Gastroesophageal sphincter (tissue), 4 donors: ENCODE measurements around the gene MLXIP. TPM values are rescaled to one million over a fixed set of nuclear protein-coding genes. Genes with fewer than 3 reads are reported as not detected.

Experiments
- ATAC-seq: fragments of 150-250 bp; one replicate; pipeline ENCODE4 v1.9.1; 2016; ENCODE audit warnings: mild to moderate bottlenecking, moderate library complexity
- H3K27ac ChIP-seq, 4 donors: fragments of 200-600 bp; sonication (generic) in 3 of 4; 1 replicate in 3 of 4; 2 replicates in 1 of 4; pipeline ENCODE4 v1.5.1; 2016 to 2019
- H3K27me3 ChIP-seq: fragments of 200-600 bp; sonication (generic); one replicate; pipeline ENCODE4 v1.5.1; 2019
- H3K36me3 ChIP-seq, 2 donors: fragments of 200-600 bp; sonication (generic); one replicate each; pipeline ENCODE4 v1.5.1; 2019; ENCODE audit warnings: control low read depth in 1 of 2
- H3K4me1 ChIP-seq, 3 donors: fragments of 200-600 bp; sonication (generic); 1 replicate in 2 of 3; 2 replicates in 1 of 3; pipeline ENCODE4 v1.5.1; 2016 to 2019; ENCODE audit warnings: control low read depth in 2 of 3
- H3K4me3 ChIP-seq, 2 donors: fragments of 200-600 bp; sonication (generic); one replicate each; pipeline ENCODE4 v1.5.1; 2019; ENCODE audit warnings: mild to moderate bottlenecking in 1 of 2, moderate library complexity in 1 of 2
- H3K9me3 ChIP-seq, 3 donors: fragments of 200-600 bp; sonication (generic); one replicate each; pipeline ENCODE4 v1.5.1; 2017 to 2019; ENCODE audit warnings: control low read depth in 2 of 3
- CTCF ChIP-seq, 4 experiments: fragments of 200-600 bp in 2 of 4; fragments of 450-650 bp in 2 of 4; sonication (generic) in 1 of 4; IDR thresholded peaks; one replicate each; pipeline ENCODE4 v1.5.1; 2017 to 2019; ENCODE audit warnings: antibody characterized with exemption in 4 of 4, mild to moderate bottlenecking in 2 of 4, moderate library complexity in 2 of 4
- EP300 ChIP-seq: sonication (generic); formaldehyde crosslinking; IDR thresholded peaks from one replicate; pipeline ENCODE4 v1.6.1; 2017; ENCODE audit warnings: antibody characterized with exemption, mild to moderate bottlenecking
- POLR2A ChIP-seq, 2 donors: fragments of 450-650 bp; IDR thresholded peaks; one replicate each; pipeline ENCODE4 v1.6.1; 2017; ENCODE audit warnings: antibody characterized with exemption in 2 of 2, mild to moderate bottlenecking in 2 of 2, moderate library complexity in 1 of 2
- POLR2AphosphoS5 ChIP-seq: sonication (generic); formaldehyde crosslinking; IDR thresholded peaks from one replicate; pipeline ENCODE4 v1.6.1; 2017; ENCODE audit warnings: antibody characterized with exemption
- WGBS, 2 donors: methylation state at CpG; one replicate each; pipeline ENCODE4 v1.1.5; 2018; ENCODE audit warnings: low coverage in 1 of 2; 5-methylcytosine and 5-hydroxymethylcytosine counted together
- total RNA-seq, 4 donors: library from RNA; depleted of rRNA; stranded (reverse); fragments of >200 nt; gene quantifications; one replicate each; pipeline ENCODE4 v1.1.0, GENCODE V29; 2016

MLXIP gene
- total RNA-seq, 4 donors from 2014 or later: 28.8 to 87.4 (median 54.9) TPM

DNA sequence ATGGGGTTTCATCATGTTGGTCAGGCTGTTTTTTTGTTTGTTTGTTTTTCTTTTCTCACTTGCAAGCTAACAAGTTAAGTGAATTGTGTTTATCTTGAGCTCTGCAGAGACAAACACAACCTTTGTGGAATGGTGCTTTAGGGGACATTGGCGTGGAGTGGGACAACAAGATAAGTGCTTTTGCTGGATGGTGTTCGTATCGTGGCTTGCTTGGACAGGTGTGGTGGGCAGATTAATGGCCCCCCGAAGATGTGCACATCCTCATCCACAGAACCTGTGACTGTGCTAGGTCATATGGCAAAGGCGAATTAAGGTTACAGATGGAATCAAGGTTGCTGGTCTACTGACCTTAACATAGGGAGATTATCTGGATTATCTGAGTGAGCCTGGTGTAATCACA is 7.0 kb downstream of the MLXIP start:
- ATAC-seq: no peak
- H3K4me1 ChIP-seq: peaks cover 3 to 100% (median 52%) of the 10 kb centered on the region in 3 donors
- peaks cover 0 to 34% of the 10 kb centered on the region in 2 donors for H3K36me3 ChIP-seq
- no peak overlapping the region for H3K4me3 ChIP-seq
- peak overlapping the region in 2 of 4 donors; percentile 60 to 64 for H3K27ac ChIP-seq
- 94 to 97% methylated on average over 5 of the region's 5 CpGs for WGBS, 2 donors
- TF ChIP-seq POLR2A (IDR thresholded peaks at IDR 0.05): no peak
- no peaks in the 10 kb centered on the region for H3K9me3 ChIP-seq
- no peaks in the 10 kb centered on the region for H3K27me3 ChIP-seq

- Histone ChIP-seq H3K4me3 (no peak overlapping the region), H3K4me1 (peaks cover 3 to 100% (median 54%) of the 10 kb centered on the region in 3 donors), H3K36me3 (peaks cover 0 to 34% of the 10 kb centered on the region in 2 donors), H3K9me3 (no peaks in the 10 kb centered on the region), H3K27me3 (no peaks in the 10 kb centered on the region), H3K27ac (peak overlapping the region in 2 of 4 donors; percentile 60 to 64)
- 81 to 98% methylated on average over 6 to 7 of the region's 8 CpGs for whole genome bisulfite sequencing, 2 donors
- TF ChIP-seq POLR2AphosphoS5: no peak
- no peak for TF ChIP-seq EP300
- TF ChIP-seq POLR2A (IDR thresholded peaks at IDR 0.05): no peak
- TF ChIP-seq CTCF (IDR thresholded peaks at IDR 0.05): no peak
- ATAC-seq: no peak
Measured at GRCh38 chr12:122086116-122086515, 7.6 kb downstream of the MLXIP start.

DNA sequence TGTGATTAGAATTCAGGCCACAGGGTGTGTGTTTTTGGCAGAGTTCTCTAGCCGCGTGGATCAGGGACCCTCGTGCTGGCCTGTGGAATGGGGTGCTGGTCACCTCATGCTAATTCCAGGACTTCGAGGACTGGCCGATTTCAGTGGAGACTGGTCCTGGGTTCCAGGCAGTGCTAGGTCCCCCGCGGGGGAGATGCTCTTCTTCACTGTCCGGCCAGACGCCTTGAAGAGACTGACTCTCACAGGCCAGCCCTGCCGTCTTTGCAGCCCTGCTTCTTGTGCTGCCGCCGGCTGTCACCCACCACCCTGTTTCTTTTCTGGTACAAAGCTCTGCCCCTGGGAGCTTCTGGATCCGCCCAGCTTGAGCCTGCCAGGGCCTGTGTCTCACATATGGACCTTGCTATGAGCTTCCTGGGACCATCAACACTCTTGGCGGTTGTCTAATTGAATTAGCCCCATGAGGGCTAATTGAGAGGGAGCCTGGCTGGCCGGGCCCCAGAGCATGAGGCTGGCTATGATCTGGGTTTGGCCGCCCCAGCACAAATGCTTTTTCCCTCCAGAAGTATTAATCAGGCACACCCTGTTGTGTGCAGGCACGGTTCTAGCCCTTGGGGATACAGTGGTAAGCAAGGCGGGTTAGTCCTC is 8.2 kb downstream of the MLXIP start:
- TF ChIP-seq EP300 (no peak), CTCF (IDR thresholded peaks at IDR 0.05) (no peak), POLR2AphosphoS5 (no peak), POLR2A (IDR thresholded peaks at IDR 0.05) (no peak)

GRCh38 chr12:122087431-122088178 is 9.0 kb downstream of the MLXIP start:
- no peaks in the 10 kb centered on the region for H3K9me3 ChIP-seq
- H3K27me3 ChIP-seq: no peaks in the 10 kb centered on the region
- 73 to 81% methylated on average over 11 of the region's 17 CpGs for WGBS, 2 donors
- H3K27ac ChIP-seq: peak overlapping the region in 3 of 4 donors; percentile 55 to 64 (median 60)
- peaks cover 3 to 100% (median 51%) of the 10 kb centered on the region in 3 donors for H3K4me1 ChIP-seq
- TF ChIP-seq EP300: no peak
- TF ChIP-seq POLR2AphosphoS5: no peak
- TF ChIP-seq POLR2A (IDR thresholded peaks at IDR 0.05): no peak
- TF ChIP-seq CTCF (IDR thresholded peaks at IDR 0.05): no peak
- peaks cover 0 to 34% of the 10 kb centered on the region in 2 donors for H3K36me3 ChIP-seq
- no peak overlapping the region for H3K4me3 ChIP-seq
- no peak for ATAC-seq

More for the DNA sequence above, 8.2 kb downstream of the MLXIP start:
- H3K36me3 ChIP-seq: peaks cover 0 to 34% of the 10 kb centered on the region in 2 donors
- H3K27me3 ChIP-seq: no peaks in the 10 kb centered on the region
- H3K4me1 ChIP-seq: peaks cover 3 to 100% (median 50%) of the 10 kb centered on the region in 3 donors
- no peak for ATAC-seq
- WGBS, 2 donors: 40% methylated on average over 2 of the region's 18 CpGs; no CpG with 5 or more reads in 1 of the 2 donors
- peak overlapping the region in 1 of 2 donors; percentile 2 for H3K4me3 ChIP-seq
- H3K9me3 ChIP-seq: no peaks in the 10 kb centered on the region
- peak overlapping the region in 3 of 4 donors; percentile 55 to 64 (median 60) for H3K27ac ChIP-seq

GRCh38 chr12:122088179-122088810 is 9.7 kb downstream of the MLXIP start:
- H3K9me3 ChIP-seq: no peaks in the 10 kb centered on the region
- no peak overlapping the region for H3K4me3 ChIP-seq
- H3K27ac ChIP-seq: peak overlapping the region in 3 of 4 donors; percentile 55 to 64 (median 60)
- H3K36me3 ChIP-seq: peaks cover 0 to 34% of the 10 kb centered on the region in 2 donors
- H3K27me3 ChIP-seq: no peaks in the 10 kb centered on the region
- peaks cover 3 to 100% (median 54%) of the 10 kb centered on the region in 3 donors for H3K4me1 ChIP-seq
- ATAC-seq: no peak
- TF ChIP-seq EP300: no peak
- no peak for TF ChIP-seq POLR2AphosphoS5
- TF ChIP-seq POLR2A (IDR thresholded peaks at IDR 0.05): no peak
- TF ChIP-seq CTCF (IDR thresholded peaks at IDR 0.05): no peak
- 52% methylated on average over 6 of the region's 9 CpGs; no CpG with 5 or more reads in 1 of the 2 donors for WGBS, 2 donors
